Ramos (cell line): ENCODE data around the gene SH3PXD2A.

Experiments used
- in situ Hi-C: fragments of 300-500 bp; cut with MboI; formaldehyde crosslinking; loops from one replicate; pipeline ENCODE4 v1.14.3; 2022; ENCODE audit warnings: low sequenced_read_pairs; ENCODE audit not compliant: unreplicated experiment

The SH3PXD2A gene

GRCh38 chr10:103758294-103758681 lies 97.1 kb downstream of the SH3PXD2A start:
- in situ Hi-C loops: no loop called here

DNA sequence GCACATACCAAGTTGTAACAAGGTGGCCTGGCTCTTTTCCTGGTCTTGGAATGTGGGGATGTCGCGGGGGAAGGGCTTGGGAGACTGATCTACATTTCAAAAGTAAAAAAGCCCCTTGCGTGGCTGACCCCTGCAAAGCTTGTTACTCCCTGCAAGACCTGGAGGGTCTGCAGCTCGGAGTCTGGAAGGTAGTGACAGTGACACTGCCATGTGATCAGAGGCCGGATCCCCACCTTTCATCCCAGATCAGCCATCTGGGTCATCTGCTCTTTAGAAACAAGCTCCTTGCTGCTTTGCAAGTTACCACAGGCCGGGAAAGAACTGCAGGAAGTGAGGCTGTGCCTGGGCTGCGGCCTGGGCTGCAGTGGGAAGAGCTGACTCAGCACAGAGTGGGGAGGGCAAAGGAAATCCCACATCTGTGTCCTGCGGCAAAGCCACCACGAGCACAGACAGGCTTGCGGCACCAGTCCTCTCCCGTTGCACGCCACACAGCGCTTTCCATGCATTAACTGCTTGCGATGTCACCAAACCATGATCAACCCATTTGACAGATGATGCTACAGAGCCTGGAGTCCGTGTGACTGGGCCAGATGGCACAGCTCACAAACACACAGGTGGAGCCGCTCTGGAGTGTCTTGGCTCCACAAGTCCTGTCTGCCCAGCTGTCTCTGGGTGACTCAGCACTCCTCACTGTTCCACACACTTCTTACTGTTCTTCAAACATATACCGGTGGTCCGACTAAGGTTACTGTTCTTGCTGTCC lies 97.7 kb downstream of the SH3PXD2A start:
- in situ Hi-C loops: no loop called here

DNA sequence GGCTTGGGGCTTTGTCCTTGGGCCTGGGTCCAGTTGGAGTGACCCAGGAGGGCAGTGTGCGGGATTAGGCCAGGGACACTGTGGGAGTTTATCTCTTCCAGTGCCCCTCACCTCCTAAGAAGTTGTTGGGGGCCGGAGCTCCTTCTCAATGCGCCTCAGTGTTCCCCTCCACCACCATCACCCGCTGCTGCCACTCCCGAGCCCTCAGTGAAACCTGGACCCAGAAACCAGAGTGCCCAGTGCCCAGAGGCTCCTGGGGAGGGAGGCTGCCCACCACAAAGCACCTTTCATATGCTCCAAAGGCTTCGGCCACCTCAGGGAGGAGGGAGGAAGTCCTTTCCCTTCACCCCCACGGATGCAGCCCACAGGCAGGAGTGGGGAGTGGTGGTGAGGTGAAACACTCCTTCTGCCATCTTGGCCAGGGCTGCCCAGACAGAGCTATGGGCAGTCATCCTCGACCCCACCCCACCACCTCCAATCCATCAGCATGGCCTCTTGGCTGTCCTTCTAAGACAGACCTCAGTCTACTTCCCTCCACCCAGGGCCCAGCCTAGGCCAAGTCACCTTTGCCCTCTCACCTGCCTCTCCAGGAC lies 99.0 kb downstream of the SH3PXD2A start:
- in situ Hi-C loops: no loop called here

DNA sequence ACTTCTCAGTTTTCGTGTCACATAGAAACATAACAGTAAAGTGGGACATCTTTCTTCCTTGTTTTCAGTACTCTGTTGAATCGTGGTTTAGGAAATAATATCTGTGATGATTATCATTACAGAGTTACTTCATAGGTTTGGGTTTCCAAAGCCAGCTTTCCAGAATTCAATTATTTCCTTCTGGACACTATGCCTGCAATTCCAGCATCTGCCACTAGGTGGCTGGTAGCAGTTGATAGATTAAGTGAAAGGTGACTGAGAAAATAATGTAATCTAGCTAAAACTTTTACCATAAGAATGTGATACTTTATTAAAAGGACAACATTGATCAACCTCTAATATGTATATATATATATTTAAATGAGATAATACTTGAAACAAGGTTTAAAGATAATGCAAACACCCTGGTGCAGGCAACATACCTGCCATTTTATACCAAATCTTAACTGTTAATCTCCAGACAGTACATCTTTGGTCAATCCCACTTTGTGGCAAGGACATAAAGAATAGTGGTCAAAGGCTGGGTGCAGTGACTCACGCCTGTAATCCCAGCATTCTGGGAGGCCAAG lies 102.6 kb downstream of the SH3PXD2A start:
- in situ Hi-C loops: no loop called here

DNA sequence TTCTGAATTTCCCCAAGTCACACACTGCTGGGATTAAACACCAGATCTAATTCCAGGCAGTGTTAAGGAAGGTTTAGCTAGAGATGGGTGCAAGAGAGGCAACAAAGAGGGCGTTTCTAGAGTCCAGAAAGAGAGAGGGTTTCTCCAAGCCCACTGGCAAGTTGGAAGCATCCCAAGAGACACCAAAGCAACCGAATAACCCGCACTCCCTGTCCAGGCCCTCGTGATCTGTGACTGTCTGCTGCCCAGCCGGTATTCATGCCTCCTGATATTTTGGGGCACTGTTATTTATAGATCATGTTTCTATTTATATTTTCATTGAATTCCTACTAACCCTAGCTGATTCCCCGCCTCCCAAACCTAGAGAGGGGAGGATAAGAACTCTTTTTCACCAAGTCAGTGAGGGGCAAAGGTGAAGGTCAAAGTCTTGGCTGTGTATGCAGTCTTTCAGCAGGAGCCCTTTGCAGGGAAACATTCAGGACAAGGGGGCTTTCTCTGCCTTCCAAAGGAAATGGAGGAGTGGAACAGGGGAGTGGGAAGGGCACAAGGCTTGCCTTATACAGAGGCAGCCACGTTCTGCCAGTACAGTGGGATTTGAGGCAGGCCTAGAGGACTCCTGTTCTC lies 103.6 kb downstream of the SH3PXD2A start:
- in situ Hi-C loops: no loop called here

DNA sequence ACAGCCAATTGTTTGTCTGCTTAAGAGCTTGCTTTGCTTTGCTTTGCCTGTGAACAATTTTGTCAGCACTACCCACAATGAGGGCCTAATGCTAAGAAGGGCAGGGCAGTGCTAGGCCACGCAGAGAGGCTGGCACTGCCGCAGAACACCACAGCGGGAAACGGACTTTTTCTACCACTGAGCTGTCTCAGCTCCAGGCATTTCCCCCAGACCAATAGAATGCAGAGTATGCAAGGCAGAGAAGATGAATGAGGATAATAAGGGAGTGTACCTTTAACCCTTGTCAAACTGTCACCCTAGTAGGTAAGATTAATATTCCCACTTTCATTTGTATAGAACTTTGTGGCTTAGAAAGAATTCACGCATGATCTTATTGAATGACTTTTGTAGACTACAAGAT lies 104.5 kb downstream of the SH3PXD2A start:
- in situ Hi-C loops: no loop called here

GRCh38 chr10:103749779-103750178 lies 105.6 kb downstream of the SH3PXD2A start:
- in situ Hi-C loops: no loop called here

GRCh38 chr10:103748020-103748419 lies 107.4 kb downstream of the SH3PXD2A start:
- in situ Hi-C loops: no loop called here

GRCh38 chr10:103747193-103747865 lies 108.0 kb downstream of the SH3PXD2A start:
- in situ Hi-C loops: no loop called here

GRCh38 chr10:103746598-103746997 lies 108.8 kb downstream of the SH3PXD2A start:
- in situ Hi-C loops: no loop called here

DNA sequence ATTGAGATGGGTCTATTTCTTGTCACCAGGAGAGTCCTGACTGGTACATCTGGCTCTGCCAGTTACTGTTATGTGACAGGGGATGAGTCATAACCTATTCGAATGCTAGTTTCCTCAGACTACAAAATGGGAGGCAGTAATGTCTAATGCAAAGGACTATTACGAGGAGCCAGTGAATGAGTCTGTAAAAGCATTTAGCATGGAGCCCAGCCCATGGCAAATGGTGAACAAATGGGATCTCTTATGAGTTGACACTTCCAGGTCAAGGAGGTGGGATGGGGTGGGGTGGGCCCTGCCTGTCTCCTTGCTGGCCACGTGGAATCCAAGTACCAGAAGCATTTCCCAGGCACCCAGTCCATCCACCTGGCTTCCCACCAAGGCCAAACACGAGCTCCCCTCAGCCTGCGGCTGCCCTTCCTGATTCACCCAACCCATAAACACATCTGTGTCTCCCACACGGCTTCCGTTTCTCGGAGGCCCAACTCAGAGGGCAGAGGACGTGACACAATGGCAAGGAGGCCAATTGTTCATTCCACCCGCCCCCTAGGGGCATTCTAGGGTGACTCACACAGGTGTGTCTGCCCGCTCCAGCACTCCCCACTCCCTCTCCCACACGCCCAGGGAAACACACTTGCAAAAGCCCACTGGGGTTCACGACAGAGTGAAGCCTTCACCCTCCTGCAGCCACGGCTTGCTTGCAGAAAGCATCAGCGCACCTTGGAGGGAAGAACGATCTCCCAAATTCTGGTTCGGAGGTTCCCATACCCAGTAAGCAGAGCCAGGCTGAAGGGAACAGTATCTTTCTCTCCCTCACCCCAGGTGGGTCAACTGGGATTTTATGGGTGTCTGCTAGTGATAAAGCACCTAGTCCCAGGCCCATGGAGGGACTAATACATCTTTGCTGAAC lies 109.8 kb downstream of the SH3PXD2A start:
- in situ Hi-C loops: no loop called here

DNA sequence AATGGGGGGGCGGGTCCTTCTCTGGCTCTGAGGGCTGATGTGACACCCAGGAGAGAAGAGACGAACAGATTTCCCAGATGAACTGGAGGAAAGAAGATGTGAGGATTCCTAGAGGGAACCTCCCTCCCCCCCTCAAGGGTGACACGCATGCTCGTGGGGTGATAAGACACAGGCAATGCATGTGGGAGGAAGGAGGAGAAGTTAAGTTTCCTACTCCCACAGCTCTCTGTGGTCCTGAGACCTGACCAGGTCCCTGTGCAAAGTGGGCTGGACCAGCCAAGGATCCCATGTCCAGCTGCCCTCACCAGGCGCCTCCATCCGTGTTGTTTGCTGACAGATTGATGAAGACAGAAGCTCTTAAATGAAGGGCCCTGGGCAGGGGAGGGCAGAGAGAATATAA lies 112.6 kb downstream of the SH3PXD2A start:
- in situ Hi-C loops: no loop called here

- in situ Hi-C loops: no loop called here
Measured at GRCh38 chr10:103740611-103741010, 114.8 kb downstream of the SH3PXD2A start.

- in situ Hi-C loops: no loop called here
Measured at GRCh38 chr10:103739039-103739764, 116.2 kb downstream of the SH3PXD2A start.

- in situ Hi-C loops: no loop called here
Measured at GRCh38 chr10:103737735-103738367, 117.5 kb downstream of the SH3PXD2A start.

- in situ Hi-C loops: no loop called here
Measured at GRCh38 chr10:103736763-103737162, 118.6 kb downstream of the SH3PXD2A start.

- in situ Hi-C loops: no loop called here
Measured at GRCh38 chr10:103736044-103736443, 119.3 kb downstream of the SH3PXD2A start.

DNA sequence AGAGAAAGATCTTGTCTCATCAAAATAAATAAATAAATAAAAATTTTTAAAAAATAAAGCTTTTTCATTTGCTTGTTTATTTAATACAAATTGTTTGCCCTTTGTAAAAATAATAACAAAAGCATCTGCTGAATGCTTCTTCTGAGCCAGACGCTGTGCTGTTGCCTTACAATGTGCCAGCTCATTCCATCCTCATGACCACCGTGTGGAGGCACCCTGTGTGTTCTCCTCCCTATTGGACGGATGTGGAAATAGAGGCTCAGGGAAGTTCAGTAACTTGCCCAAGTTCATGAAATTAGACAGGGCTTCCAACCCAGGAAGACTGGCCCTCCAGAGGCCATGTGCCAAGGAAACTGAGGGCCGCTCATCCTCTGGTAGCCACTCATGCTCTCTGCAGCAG lies 120.6 kb downstream of the SH3PXD2A start:
- in situ Hi-C loops: no loop called here

GRCh38 chr10:103733045-103733419 lies 122.3 kb downstream of the SH3PXD2A start:
- in situ Hi-C loops: no loop called here
